ENCODE data around the gene TMEM87B.
"Not testable (repeated sequence)": the region's sequence is repeated elsewhere in the genome, so short reads cannot be mapped to it uniquely, and the experiment has no call there.

The TMEM87B gene

GRCh38 chr2:112034924-112035323 is 20.1 kb upstream of the TMEM87B start:
- DNase-seq: no peak

GRCh38 chr2:112035786-112036185 is 19.3 kb upstream of the TMEM87B start:
- no peak for DNase-seq

DNA sequence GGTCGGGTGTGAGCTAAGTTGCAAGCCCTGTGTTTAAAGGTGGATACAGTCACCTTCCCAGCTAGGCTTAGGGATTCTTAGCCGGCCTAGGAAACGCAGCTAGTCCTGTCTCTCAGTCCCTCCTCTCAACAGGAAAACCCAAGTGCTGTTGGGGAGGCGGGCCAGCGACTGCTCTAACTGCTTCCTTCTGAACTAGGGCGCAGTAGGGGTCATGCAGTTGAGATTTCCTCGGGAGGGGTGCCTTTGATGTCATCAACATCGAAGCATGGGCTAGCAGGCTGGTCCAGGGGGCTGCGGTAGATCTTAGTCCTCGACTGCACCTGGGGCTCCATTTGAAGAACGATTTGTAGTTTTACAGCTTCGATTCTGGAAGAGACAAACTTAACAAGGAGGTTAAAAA is 15.5 kb upstream of the TMEM87B start:
- not testable (repeated sequence) for DNase-seq

DNA sequence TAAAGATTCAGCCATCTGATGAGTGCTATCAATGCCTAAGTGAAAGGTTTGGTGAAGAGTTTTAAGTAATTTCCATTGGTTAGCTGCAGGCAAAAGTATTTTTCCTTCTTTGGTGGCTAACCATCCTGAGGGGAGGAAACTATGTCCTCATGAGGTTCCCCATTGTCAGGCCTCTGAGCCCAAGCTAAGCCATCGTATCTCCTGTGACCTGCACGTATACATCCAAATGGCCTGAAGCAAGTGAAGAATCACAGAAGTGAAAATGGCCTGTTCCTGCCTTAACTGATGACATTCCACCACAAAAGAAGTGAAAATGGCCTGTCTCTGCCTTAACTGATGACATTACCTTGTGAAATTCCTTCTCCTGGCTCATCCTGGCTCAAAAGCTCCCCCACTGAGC is 15.0 kb upstream of the TMEM87B start:
- not testable (repeated sequence) for DNase-seq

DNA sequence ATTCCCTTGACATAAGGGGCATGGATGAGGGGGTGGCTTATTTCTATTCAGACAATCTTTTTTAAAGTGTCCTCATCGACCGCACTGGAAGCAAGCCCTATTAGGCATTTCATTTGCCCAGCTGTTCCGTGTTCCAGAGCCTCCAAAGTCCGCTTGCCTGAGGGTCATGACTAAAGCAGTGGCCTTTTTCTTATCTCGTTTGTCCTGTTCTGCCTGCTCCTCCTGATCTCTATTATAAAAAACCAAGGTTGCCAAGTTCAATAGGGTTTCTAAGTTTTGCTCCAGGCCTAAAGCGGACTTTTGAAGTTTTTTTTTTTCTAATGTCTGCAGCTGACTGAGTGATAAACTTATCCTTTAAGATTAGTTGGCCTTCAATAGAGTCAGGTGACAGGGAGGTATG is 13.6 kb upstream of the TMEM87B start:
- not testable (repeated sequence) for DNase-seq

GRCh38 chr2:112045446-112046014 is 9.5 kb upstream of the TMEM87B start:
- no peak for DNase-seq

GRCh38 chr2:112046231-112046630 is 8.8 kb upstream of the TMEM87B start:
- DNase-seq: no peak

- no peak for DNase-seq
Observed at GRCh38 chr2:112047537-112048235, 7.4 kb upstream of the TMEM87B start.

GRCh38 chr2:112048236-112048592 is 6.9 kb upstream of the TMEM87B start:
- no peak for DNase-seq

- DNase-seq: peak; percentile 46
Observed at GRCh38 chr2:112048887-112049286, 6.2 kb upstream of the TMEM87B start.

DNA sequence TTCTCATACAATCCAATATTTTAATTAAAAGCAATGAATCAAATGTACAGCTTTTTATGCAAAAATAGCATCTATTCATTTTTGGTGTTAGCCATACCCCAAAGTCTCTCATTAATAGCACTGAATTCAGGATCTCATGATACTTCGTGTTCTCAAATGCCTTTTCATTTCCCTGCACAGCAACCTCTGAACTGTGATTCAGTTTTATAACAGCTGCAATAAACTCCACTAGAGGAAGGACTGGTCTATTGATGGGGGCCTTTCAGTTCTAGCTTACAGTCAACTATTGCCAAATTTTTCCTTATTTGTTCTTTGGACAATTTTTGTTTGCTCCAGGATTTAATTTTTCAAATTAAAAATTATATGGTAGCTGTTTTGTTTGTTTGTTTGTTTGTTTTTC is 4.8 kb upstream of the TMEM87B start:
- no peak for DNase-seq

DNA sequence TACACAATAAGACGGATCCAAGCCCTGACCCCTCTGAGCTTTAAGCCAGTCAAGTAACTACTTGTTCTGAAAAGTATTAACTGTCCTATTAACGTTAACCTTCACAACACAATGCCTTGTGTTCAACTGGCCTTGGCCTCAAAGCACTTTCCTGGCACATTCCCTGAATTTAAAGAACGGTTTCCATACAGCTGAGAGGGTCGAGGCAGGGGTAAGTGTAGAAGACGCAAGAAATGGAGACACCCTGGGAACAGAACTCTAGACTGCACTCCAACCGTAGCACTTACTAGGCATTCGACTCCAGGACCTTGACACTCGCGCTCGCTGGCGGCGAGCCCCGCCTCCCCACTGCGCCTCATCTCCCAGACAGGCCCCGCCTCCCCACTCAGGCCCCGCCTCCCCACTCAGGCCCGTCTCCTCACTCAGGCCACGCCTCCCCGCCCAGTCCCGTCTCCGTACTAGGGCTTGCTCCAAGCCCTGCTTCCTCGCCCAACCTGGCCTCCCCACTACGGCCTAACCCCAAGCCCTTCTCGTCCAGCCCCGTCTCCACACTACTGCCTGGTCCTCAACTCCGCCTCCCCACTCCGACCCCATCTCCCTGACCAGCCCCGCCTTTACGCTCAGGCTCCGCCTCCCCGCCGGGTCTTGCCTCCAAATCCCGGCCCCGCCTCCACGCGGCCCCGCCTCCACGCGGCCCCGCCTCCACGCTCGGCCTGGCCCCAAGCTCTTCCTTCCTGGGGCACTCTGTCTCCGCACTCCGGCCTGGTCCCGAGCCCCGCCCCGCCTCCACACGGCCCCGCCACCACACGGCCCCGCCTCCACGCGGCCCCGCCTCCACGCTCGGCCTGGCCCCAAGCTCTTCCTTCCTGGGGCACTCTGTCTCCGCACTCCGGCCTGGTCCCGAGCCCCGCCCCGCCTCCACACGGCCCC is 887 bp upstream of the TMEM87B start:
- DNase-seq: peak; percentile 96

GRCh38 chr2:112055730-112056625 is 909 bp downstream of the TMEM87B start:
- DNase-seq: peak; percentile 94

DNA sequence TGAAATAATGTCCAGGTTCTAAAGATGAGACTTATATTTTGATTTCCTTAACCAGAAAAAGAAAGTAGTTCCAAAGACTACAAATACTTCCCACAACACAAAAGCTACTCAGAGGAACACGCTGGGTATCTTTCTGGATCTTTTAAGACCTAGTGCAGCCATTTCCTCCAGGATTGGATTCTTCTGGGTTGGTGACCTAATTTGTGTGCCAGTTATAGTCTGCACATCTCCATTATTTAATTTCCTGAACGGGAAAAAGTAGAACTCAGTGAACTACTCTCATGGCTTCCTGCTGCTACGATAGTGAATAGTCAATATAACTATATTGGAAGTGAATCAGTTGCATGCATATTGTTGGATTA is 1.5 kb downstream of the TMEM87B start:
- no peak for DNase-seq

DNA sequence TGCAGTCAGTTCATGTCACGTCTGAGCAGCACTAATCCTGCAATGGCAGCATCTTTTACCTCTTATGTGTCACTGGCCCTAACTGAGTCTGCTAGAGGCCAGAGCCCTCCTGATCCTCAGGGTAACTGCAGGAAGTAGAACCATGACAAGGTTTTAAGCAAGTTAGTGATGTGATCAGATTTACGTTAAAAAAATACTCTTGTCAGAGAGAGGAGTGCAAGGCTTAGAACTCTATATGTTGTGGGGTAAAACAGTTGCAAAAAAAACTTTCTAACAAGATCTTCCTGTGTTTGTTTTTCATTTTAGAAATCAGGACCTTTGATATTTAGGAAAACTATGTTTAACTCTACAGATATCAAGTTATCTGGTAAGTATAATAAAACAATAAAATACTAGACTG is 4.6 kb downstream of the TMEM87B start:
- DNase-seq: no peak

DNA sequence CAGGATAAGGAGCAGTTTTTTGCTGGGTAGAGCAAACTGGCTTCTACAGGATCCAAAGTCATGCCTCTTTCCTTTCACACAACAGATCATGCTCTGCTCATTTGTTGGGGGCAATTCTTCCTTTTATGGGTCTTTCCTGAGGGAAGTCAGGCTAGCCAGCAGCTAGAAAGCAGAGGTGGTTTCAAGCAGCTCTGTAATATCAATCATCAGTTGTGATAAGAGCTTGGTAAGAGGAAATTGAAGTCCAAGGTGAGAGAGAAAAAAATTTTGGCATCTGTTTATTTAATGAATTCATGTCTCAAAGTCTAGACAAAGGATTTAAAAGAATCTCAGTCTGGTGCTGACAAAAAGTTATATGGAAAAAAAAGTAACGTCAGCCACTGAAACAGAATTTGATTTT is 6.2 kb downstream of the TMEM87B start:
- DNase-seq: no peak

- DNase-seq: no peak
Observed at GRCh38 chr2:112061840-112062239, 6.8 kb downstream of the TMEM87B start.

- DNase-seq: no peak
Observed at GRCh38 chr2:112062894-112063293, 7.8 kb downstream of the TMEM87B start.

DNA sequence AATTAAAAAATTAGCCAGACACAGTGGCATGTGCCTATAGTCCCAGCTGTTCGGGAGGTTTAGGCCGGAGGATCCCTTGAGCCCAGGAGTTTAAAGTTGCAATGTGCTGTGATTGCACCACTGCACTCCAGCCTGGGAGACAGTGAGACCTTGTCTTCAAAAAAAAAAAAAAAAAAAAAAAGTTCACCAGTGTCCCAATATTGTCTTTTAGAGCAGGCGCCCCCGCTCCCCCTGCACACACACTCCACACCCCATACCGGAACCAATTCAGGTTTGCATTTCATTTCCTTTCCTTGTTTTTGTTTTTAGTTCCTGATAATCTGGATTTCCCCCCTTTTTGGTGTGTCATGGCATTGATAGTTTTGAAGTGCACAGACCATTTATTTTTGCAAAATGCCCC is 10.4 kb downstream of the TMEM87B start:
- DNase-seq: no peak

DNA sequence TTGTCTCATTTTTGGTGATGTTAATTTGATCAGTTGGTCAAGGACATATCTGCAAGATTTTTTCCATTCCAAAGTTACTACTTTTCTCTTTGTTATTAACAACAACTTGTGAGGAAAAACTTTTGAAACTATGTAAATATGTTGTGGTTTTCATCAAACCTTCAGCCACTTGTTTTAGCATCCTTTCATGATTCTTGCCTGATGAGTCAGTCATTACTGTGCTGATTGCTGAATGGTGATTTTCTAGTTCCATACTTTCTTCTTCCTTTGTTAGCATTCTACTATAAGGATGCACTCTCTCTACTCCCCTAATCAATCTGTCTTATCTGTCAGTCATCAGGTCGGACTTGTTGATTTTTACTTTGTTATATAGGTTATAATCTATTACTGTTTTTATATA is 10.9 kb downstream of the TMEM87B start:
- peak; percentile 85 for DNase-seq

DNA sequence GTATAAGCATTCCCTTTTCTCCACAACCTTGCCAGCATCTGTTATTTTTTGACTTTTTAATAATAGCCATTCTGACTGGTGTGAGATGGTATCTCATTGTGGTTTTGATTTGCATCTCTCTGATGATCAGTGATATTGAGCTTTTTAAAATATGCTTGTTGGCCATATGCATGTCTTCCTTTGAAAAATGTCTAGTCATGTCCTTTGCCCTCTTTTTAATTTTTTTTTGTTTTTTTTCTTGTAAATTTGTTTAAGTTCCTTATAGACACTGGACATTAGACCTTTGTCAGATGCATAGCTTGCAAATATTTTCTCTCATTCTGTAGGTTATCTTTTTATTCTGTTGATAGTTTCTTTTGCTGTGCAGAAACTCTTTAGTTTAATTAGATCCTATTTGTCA is 14.7 kb downstream of the TMEM87B start:
- not testable (repeated sequence) for DNase-seq

GRCh38 chr2:112073875-112074274 is 18.8 kb downstream of the TMEM87B start:
- no peak for DNase-seq

DNA sequence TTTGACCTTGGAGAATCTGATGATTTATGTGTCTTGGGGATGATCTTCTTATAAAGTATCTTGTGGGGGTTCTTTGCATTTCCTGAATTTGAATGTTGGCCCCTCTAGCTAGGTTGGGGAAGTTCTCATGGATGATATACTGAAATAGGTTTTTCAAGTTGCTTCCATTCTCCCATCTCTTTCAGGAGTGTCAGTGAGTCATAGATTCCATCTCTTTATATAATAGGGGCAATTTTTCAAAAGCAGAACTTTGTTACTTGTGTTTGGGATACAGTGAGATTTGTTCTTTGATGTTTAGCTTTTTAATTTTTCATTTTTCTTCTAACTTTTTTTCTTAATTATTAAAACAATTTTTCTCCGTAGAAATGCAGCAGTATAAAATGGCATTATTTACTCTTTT is 19.4 kb downstream of the TMEM87B start:
- DNase-seq: no peak

All from fibroblast of skin of right quadriceps (primary cell).